K562 (cell line): ENCODE measurements around the gene NUDT14. TPM values are rescaled to one million over a fixed set of nuclear protein-coding genes. Genes with fewer than 3 reads are reported as not detected.

Experiments used
- ATAC-seq: fragments of 200-7000 bp; cut with Tn5 transposase; 3 replicates; pipeline ENCODE4 v1.9.1; 2020; ENCODE audit warnings: moderate library complexity
- BruUV-seq: library from RNA; stranded (reverse); fragments of 400-500 nt; replicated peaks from 2 replicates; lab custom pipeline; 2021; lab: Mats Ljungman, UMichigan
- CTCF ChIA-PET: fragments of 300-600 bp; formaldehyde crosslinking; extraction: SDS; loops from one replicate; lab custom pipeline; 2021; ENCODE audit warnings: low intra/inter-chr PET ratio; lab: Yijun Ruan, JAX
- POLR2A ChIA-PET: fragments of 300-600, 350-650 bp; sonication (Branson Sonifier 250); formaldehyde crosslinking; extraction: SDS; loops from one replicate; lab custom pipeline; 2021; ENCODE audit warnings: antibody characterized with exemption, inconsistent platforms; lab: Yijun Ruan, JAX
- DNase-seq, 4 experiments: peaks; one replicate each; pipeline versions ENCODE4 v3.0.0 to v3.0.0-alpha.2; 2011 to 2018; ENCODE audit warnings: low spot score in 3 of 4, mixed read lengths in 3 of 4; ENCODE audit errors: extremely low read depth in 1 of 4
- FAIRE-seq: peaks from 2 replicates; lab custom pipeline; 2011; peaks lifted over from hg19 to GRCh38; lab: Jason Lieb, UNC
- H2AFZ ChIP-seq: 2 replicates; pipeline ENCODE4 v1.6.0; 2011; ENCODE audit warnings: low read depth, low read length, control low read depth, inconsistent platforms
- H3K27ac ChIP-seq: fragments of 200-600 bp; 3 replicates; pipeline ENCODE4 v1.8.0; 2011; ENCODE audit warnings: low read depth, mild to moderate bottlenecking, control low read depth, inconsistent platforms, low read length, moderate library complexity, mixed read lengths; ENCODE audit errors: extremely low read depth
- H3K27me3 ChIP-seq, 2 experiments: fragments of 300-600 bp in 1 of 2; 2 replicates in 1 of 2; 3 replicates in 1 of 2; pipeline versions ENCODE4 v1.6.0 to v1.8.0; 2011; ENCODE audit warnings: inconsistent platforms in 2 of 2, low read length in 2 of 2, mild to moderate bottlenecking in 1 of 2, mixed read lengths in 1 of 2, moderate library complexity in 1 of 2; ENCODE audit not compliant: control insufficient read depth in 2 of 2, insufficient read depth in 2 of 2
- H3K36me3 ChIP-seq: fragments of 300-600 bp; 3 replicates; pipeline ENCODE4 v1.8.0; 2011; ENCODE audit warnings: mild to moderate bottlenecking, low read length, inconsistent platforms; ENCODE audit not compliant: control insufficient read depth, insufficient read depth
- H3K4me1 ChIP-seq, 2 experiments: fragments of 200-600 bp in 1 of 2; replicated peaks in 1 of 2; 2 replicates in 1 of 2; 3 replicates in 1 of 2; pipeline versions ENCODE4 v1.5.1 to v1.8.0; 2011; ENCODE audit warnings: inconsistent platforms in 2 of 2, low read length in 2 of 2, mild to moderate bottlenecking in 1 of 2, mixed read lengths in 1 of 2, moderate library complexity in 1 of 2; ENCODE audit not compliant: control insufficient read depth in 2 of 2, insufficient read depth in 2 of 2
- H3K4me2 ChIP-seq: 2 replicates; pipeline ENCODE4 v1.6.1; 2011; ENCODE audit warnings: low read length, control low read depth, inconsistent platforms, mixed read lengths; ENCODE audit not compliant: insufficient read depth
- H3K4me3 ChIP-seq: fragments of 200-600 bp; sonication (generic), shearing (Covaris generic); 2 replicates; pipeline ENCODE4 v1.5.1; 2016; ENCODE audit warnings: control low read depth, inconsistent platforms
- H3K79me2 ChIP-seq: fragments of 200-600 bp; 3 replicates; pipeline ENCODE4 v1.8.0; 2011; ENCODE audit warnings: low read length, inconsistent platforms; ENCODE audit not compliant: control insufficient read depth, insufficient read depth
- H3K9ac ChIP-seq, 2 experiments: 2 replicates each; pipeline versions ENCODE4 v1.6.0 to v1.6.1; 2011; ENCODE audit warnings: low read depth in 2 of 2, low read length in 2 of 2, control low read depth in 1 of 2, inconsistent platforms in 1 of 2, mild to moderate bottlenecking in 1 of 2, mixed read lengths in 1 of 2; ENCODE audit not compliant: insufficient read depth in 1 of 2
- H3K9me1 ChIP-seq: one replicate; pipeline ENCODE4 v1.6.0; 2011; ENCODE audit warnings: inconsistent platforms, mild to moderate bottlenecking, low read length, moderate library complexity; ENCODE audit not compliant: control insufficient read depth, insufficient read depth
- H3K9me3 ChIP-seq: replicated peaks from 2 replicates; pipeline ENCODE4 v1.5.1; 2011; ENCODE audit warnings: low read depth, low read length, inconsistent platforms; ENCODE audit not compliant: control insufficient read depth, insufficient read depth
- H4K20me1 ChIP-seq: replicated peaks from 2 replicates; pipeline ENCODE4 v1.6.1; 2011; ENCODE audit warnings: low read length, inconsistent platforms, mixed read lengths; ENCODE audit not compliant: control insufficient read depth, insufficient read depth
- ARHGAP35 ChIP-seq: fragments of 450-650 bp; IDR thresholded peaks from 2 replicates; pipeline ENCODE4 v1.6.1; 2018; ENCODE audit not compliant: partially characterized antibody
- GABPB2 ChIP-seq: fragments of 250-450 bp; sonication (Bioruptor Pico); conservative IDR thresholded peaks from 2 replicates; pipeline ENCODE4 v1.5.1; 2021; ENCODE audit warnings: mild to moderate bottlenecking
- IFI16 ChIP-seq: fragments of 250-450 bp; sonication (Bioruptor Pico); IDR thresholded peaks from 2 replicates; pipeline ENCODE4 v2.1.2; 2022; ENCODE audit warnings: mild to moderate bottlenecking, inconsistent platforms
- ILF3 ChIP-seq: fragments of 450-650 bp; IDR thresholded peaks from 2 replicates; pipeline ENCODE4 v1.6.1; 2018; ENCODE audit warnings: antibody characterized with exemption, mild to moderate bottlenecking, moderate library complexity, borderline replicate concordance
- RBM17 ChIP-seq: fragments of 200-400 bp; formaldehyde crosslinking; IDR thresholded peaks from 2 replicates; pipeline ENCODE4 v1.6.1; 2017; ENCODE audit warnings: low read depth, mild to moderate bottlenecking, low read length, borderline replicate concordance
- RFX1 ChIP-seq: fragments of 450-650 bp; IDR thresholded peaks from 2 replicates; pipeline ENCODE4 v1.6.1; 2016; ENCODE audit warnings: mild to moderate bottlenecking, moderate library complexity
- TAF15 ChIP-seq: fragments of 200-400 bp; formaldehyde crosslinking; IDR thresholded peaks from 2 replicates; pipeline ENCODE4 v1.6.1; 2017; ENCODE audit warnings: mild to moderate bottlenecking, low read depth, low read length, moderate library complexity
- ZNF197 ChIP-seq: fragments of 200-800 bp; sonication (Bioruptor generic); IDR thresholded peaks from 2 replicates; pipeline ENCODE4 v1.6.1; 2016; ENCODE audit warnings: low read depth, missing genetic modification characterization, missing compliant biosample characterization
- WGBS: fragments of 100-300 bp; shearing (Covaris generic); methylation state at CpG from one replicate; pipeline ENCODE4 v1.1.6; 2016; ENCODE audit warnings: low coverage, mixed read lengths; ENCODE audit not compliant: insufficient coverage; ENCODE audit errors: missing lambda C conversion rate; 5-methylcytosine and 5-hydroxymethylcytosine counted together
- in situ Hi-C: fragments of 300-500 bp; cut with MboI; formaldehyde crosslinking; loops from 4 replicates; pipeline ENCODE4 v1.15.0; 2018; ENCODE audit warnings: inconsistent platforms, mixed read lengths
- intact Hi-C: fragments of 100-400 bp; cut with micrococcal nuclease; formaldehyde crosslinking; loops from 2 replicates; pipeline ENCODE4 v1.14.2; 2022
- polyA plus RNA-seq, 8 experiments: library from polyadenylated mRNA; depleted of rRNA in 4 of 8; stranded (reverse) in 5 of 8; unstranded in 3 of 8; fragments of >200 nt; fragmentation: Nextera tagmentation in 2 of 8; fragmentation: Illumina TruSeq in 1 of 8; extraction: Ambion mirVana in 2 of 8; extraction: Trizol in 1 of 8; gene quantifications; 2 replicates each; pipeline versions ENCODE4 v1.2.1 to v1.2.3, GENCODE V29; 2011 to 2014; ENCODE audit warnings: inconsistent platforms in 1 of 8, missing spikeins in 1 of 8
- total RNA-seq, 7 experiments: library from RNA; depleted of rRNA in 6 of 7; stranded (reverse); fragments of >200 nt in 6 of 7; fragmentation: Illumina TruSeq in 2 of 7; extraction: Trizol in 2 of 7; gene quantifications; 2 replicates each; pipeline versions ENCODE4 v1.2.1 to v1.2.3, GENCODE V29; 2011 to 2021; ENCODE audit warnings: low replicate concordance in 1 of 7
- TF ChIP-seq, protein P1 (sequence below): fragments of 250-450 bp; sonication (Bioruptor Pico); IDR thresholded peaks from 2 replicates; pipeline ENCODE4 v1.5.0; 2021; ENCODE audit warnings: mild to moderate bottlenecking, borderline replicate concordance
- TF ChIP-seq, protein P2 (sequence below): IDR thresholded peaks from 2 replicates; pipeline ENCODE4 v1.6.1; 2011; ENCODE audit warnings: borderline replicate concordance, low read depth, mild to moderate bottlenecking, moderate library complexity, low read length; ENCODE audit not compliant: insufficient read depth, poor library complexity, severe bottlenecking
- TF ChIP-seq, protein P3 (sequence below): fragments of 450-650 bp; conservative IDR thresholded peaks from 2 replicates; pipeline ENCODE4 v1.6.1; 2016; ENCODE audit warnings: missing genetic modification characterization, low read depth, mild to moderate bottlenecking, control low read depth, missing compliant biosample characterization
- TF ChIP-seq, protein P4 (sequence below): sonication (generic); IDR thresholded peaks from 2 replicates; pipeline ENCODE4 v1.6.1; 2016

NUDT14 gene
- total and polyA plus RNA-seq, 9 of the 15 experiments (the other 6 are each of a cell fraction or from before 2014, with no cell fraction given) = 0.14 to 16.3 (median 8.2) TPM

DNA sequence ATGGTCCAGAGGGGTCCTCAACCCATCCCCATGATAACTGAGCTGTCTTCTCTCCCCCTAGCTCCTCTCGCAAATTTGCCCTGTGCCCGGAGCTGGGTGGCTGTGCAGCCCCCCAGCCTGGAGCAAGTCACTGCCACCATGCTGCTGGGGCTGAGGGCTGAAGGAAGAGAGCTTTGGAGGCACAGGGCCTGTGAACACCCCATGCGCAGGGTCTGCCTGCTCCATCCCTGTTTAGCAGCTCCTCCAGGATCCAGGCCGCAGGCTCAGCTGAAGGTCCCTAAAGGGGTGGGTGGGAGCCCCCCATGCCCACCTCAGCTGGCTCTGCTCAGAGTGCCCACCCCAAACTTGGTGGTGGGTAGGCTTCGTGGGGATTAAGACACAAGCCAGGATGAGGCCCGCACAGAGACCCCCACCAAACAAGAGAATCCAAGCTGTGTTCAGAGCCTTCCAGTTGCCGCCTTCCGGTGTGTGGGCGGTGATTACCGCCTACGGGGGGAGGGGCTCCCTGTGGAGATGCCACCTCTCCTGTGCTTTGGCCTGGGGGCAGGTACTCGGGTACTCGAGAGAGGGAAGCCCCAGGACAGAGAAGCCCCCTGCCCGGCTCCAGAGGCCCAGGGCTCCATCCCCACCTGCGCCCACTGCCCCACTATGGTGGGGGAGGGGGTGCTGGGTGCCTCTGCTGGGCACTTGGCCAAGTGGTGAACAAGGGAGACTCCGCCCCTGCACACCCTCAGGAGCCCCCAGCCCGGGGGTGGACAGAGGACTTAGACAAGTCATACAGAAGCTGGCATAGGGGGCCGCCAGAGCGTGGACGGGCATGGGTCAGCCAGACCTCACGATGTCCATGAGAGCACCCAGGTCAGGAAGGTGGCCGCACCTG lies 11.1 kb downstream of the NUDT14 start:
- Histone ChIP-seq H3K27ac (no peak overlapping the region), H3K9ac (peak overlapping the region in 1 of 2 experiments; percentile 79; a peak in 1 of 4 replicates), H3K79me2 (peaks cover 28% of the 10 kb centered on the region), H3K4me1 (peaks cover 10 to 75% of the 10 kb centered on the region in 2 experiments; a peak in 4 of 5 replicates), H3K9me1 (no peaks in the 10 kb centered on the region), H3K4me2 (no peak overlapping the region), H3K27me3 (no peaks in the 10 kb centered on the region), H2AFZ (no peak overlapping the region), H4K20me1 (no peaks in the 10 kb centered on the region; the same call in 1 of the 2 replicates), H3K4me3 (no peak overlapping the region), H3K9me3 (no peaks in the 10 kb centered on the region), H3K36me3 (peaks cover 8% of the 10 kb centered on the region; the same call in 1 of the 3 replicates)
- ATAC-seq (no peak), DNase-seq (no peak), FAIRE-seq (no peak)
- in situ Hi-C loops = no loop called here
- intact Hi-C loops = no loop called here
- CTCF ChIA-PET = interaction anchor here (0.6 kb wide), 1 partner anchor 94 kb away, joined by 4 read pairs; no protein-coding TSS in a partner anchor
- BruUV-seq = no TSS peak
- POLR2A ChIA-PET = interaction anchor here (0.6 kb wide), 1 partner anchor 21 kb away, joined by 3 read pairs; no protein-coding TSS in a partner anchor
- 52% methylated on average over 10 of the region's 22 CpGs for WGBS
- TF ChIP-seq GABPB2 (no peak), RBM17 (no peak), ZNF197 (CRISPR knock-in tag) (no peak), TAF15 (no peak), ARHGAP35 (no peak), RFX1 (no peak), IFI16 (no peak), ILF3 (no peak)
- TF ChIP-seq, protein P1, sequence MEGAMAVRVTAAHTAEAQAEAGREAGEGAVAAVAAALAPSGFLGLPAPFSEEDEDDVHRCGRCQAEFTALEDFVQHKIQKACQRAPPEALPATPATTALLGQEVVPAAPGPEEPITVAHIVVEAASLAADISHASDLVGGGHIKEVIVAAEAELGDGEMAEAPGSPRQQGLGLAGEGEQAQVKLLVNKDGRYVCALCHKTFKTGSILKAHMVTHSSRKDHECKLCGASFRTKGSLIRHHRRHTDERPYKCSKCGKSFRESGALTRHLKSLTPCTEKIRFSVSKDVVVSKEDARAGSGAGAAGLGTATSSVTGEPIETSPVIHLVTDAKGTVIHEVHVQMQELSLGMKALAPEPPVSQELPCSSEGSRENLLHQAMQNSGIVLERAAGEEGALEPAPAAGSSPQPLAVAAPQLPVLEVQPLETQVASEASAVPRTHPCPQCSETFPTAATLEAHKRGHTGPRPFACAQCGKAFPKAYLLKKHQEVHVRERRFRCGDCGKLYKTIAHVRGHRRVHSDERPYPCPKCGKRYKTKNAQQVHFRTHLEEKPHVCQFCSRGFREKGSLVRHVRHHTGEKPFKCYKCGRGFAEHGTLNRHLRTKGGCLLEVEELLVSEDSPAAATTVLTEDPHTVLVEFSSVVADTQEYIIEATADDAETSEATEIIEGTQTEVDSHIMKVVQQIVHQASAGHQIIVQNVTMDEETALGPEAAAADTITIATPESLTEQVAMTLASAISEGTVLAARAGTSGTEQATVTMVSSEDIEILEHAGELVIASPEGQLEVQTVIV = no peak
- TF ChIP-seq, protein P2, sequence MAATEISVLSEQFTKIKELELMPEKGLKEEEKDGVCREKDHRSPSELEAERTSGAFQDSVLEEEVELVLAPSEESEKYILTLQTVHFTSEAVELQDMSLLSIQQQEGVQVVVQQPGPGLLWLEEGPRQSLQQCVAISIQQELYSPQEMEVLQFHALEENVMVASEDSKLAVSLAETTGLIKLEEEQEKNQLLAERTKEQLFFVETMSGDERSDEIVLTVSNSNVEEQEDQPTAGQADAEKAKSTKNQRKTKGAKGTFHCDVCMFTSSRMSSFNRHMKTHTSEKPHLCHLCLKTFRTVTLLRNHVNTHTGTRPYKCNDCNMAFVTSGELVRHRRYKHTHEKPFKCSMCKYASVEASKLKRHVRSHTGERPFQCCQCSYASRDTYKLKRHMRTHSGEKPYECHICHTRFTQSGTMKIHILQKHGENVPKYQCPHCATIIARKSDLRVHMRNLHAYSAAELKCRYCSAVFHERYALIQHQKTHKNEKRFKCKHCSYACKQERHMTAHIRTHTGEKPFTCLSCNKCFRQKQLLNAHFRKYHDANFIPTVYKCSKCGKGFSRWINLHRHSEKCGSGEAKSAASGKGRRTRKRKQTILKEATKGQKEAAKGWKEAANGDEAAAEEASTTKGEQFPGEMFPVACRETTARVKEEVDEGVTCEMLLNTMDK = no peak
- TF ChIP-seq, protein P3, sequence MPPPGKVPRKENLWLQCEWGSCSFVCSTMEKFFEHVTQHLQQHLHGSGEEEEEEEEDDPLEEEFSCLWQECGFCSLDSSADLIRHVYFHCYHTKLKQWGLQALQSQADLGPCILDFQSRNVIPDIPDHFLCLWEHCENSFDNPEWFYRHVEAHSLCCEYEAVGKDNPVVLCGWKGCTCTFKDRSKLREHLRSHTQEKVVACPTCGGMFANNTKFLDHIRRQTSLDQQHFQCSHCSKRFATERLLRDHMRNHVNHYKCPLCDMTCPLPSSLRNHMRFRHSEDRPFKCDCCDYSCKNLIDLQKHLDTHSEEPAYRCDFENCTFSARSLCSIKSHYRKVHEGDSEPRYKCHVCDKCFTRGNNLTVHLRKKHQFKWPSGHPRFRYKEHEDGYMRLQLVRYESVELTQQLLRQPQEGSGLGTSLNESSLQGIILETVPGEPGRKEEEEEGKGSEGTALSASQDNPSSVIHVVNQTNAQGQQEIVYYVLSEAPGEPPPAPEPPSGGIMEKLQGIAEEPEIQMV (tag) = no peak
- TF ChIP-seq, protein P4, sequence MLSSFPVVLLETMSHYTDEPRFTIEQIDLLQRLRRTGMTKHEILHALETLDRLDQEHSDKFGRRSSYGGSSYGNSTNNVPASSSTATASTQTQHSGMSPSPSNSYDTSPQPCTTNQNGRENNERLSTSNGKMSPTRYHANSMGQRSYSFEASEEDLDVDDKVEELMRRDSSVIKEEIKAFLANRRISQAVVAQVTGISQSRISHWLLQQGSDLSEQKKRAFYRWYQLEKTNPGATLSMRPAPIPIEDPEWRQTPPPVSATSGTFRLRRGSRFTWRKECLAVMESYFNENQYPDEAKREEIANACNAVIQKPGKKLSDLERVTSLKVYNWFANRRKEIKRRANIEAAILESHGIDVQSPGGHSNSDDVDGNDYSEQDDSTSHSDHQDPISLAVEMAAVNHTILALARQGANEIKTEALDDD = no peak
